ENCODE measurements around the gene AHRR. TPM values are rescaled to one million over a fixed set of nuclear protein-coding genes. Genes with fewer than 3 reads are reported as not detected.
A peak's percentile ranks its signal among the peaks of the same experiment; 100 is the strongest.

AHRR gene
- total RNA-seq, 1 donor from 2014 or later, result 11.3 TPM

DNA sequence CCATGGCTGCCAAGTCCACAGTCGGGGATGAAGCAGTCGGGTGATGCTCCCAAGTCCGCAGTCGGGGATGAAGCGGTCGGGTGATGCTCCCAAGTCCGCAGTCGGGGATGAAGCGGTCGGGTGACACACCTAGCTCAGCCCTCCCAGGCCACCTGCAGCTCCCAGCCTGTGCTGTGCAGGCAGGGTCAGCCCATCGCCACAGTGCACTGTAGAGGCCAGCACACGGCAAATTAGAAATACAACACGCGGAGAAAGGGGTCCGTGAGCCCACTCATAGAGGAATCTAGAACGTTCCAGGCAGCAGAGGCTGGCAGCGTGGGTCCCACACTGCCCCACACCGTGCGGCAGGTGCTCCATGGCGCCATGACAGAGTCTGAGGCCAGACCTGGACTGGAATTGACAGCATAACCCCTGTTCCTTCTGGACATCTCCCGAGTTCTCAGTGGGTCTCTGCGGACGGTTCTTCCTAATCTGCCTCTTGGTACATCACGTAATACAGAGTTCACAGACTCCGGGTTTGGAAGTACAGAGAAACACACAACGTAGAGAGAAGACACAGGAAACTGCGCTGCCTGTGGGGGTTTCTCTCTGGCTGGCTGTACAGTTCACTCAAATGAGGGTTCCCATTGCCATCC is 113.8 kb downstream of the AHRR start:
- H3K27me3 ChIP-seq, result no peaks in the 10 kb centered on the region
- H3K27ac ChIP-seq, result no peak overlapping the region
- H3K9me3 ChIP-seq, result no peaks in the 10 kb centered on the region
- ATAC-seq, result no peak
- no peaks in the 10 kb centered on the region for H3K36me3 ChIP-seq
- intact Hi-C loops (cut with DNase I), result loop anchor here (10.0 kb wide), 1 partner anchor 120 kb away; no protein-coding TSS in a partner anchor
- H3K4me1 ChIP-seq, result no peaks in the 10 kb centered on the region
- peak; percentile 58 for DNase-seq
- TF ChIP-seq, protein P1, sequence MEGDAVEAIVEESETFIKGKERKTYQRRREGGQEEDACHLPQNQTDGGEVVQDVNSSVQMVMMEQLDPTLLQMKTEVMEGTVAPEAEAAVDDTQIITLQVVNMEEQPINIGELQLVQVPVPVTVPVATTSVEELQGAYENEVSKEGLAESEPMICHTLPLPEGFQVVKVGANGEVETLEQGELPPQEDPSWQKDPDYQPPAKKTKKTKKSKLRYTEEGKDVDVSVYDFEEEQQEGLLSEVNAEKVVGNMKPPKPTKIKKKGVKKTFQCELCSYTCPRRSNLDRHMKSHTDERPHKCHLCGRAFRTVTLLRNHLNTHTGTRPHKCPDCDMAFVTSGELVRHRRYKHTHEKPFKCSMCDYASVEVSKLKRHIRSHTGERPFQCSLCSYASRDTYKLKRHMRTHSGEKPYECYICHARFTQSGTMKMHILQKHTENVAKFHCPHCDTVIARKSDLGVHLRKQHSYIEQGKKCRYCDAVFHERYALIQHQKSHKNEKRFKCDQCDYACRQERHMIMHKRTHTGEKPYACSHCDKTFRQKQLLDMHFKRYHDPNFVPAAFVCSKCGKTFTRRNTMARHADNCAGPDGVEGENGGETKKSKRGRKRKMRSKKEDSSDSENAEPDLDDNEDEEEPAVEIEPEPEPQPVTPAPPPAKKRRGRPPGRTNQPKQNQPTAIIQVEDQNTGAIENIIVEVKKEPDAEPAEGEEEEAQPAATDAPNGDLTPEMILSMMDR (IDR thresholded peaks at IDR 0.05), result no peak
- H3K4me3 ChIP-seq, result no peak overlapping the region

- no peaks in the 10 kb centered on the region for H3K9me3 ChIP-seq
- H3K36me3 ChIP-seq, result no peaks in the 10 kb centered on the region
- H3K27ac ChIP-seq, result no peak overlapping the region
- TF ChIP-seq, protein P1 (IDR thresholded peaks at IDR 0.05), result peak; percentile 24
- ATAC-seq (no peak), DNase-seq (peak; percentile 53)
- no peak overlapping the region for H3K4me3 ChIP-seq
- no peaks in the 10 kb centered on the region for H3K27me3 ChIP-seq
- H3K4me1 ChIP-seq, result no peaks in the 10 kb centered on the region
- intact Hi-C loops (cut with DNase I), result loop anchor here (10.0 kb wide), 1 partner anchor 121 kb away; no protein-coding TSS in a partner anchor
These were observed 114.6 kb downstream of the AHRR start for GRCh38 chr5:435961-436640.

DNA sequence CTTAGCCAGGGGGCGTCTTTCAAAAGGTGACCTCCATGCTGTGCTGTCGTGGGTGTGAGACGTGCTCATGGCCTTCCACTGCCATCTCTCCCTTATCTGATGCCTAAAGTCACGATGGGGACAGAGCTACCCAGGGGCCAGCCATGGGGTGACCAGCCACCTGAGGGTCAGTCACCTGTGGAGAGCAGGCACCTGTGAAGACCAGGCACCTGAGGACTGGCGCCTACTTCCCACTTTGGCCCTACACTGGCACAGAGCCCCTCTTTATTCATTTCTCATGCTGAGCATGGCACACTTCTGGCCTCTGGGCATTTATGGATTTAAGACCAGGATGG is 115.1 kb downstream of the AHRR start:
- no peak for DNase-seq
- intact Hi-C loops (cut with DNase I), result loop anchor here (10.0 kb wide), 1 partner anchor 122 kb away; no protein-coding TSS in a partner anchor
- no peak overlapping the region for H3K27ac ChIP-seq
- TF ChIP-seq, protein P1 (IDR thresholded peaks at IDR 0.05), result peak; percentile 2
- no peaks in the 10 kb centered on the region for H3K27me3 ChIP-seq
- no peak overlapping the region for H3K4me3 ChIP-seq
- no peaks in the 10 kb centered on the region for H3K36me3 ChIP-seq
- no peaks in the 10 kb centered on the region for H3K9me3 ChIP-seq
- H3K4me1 ChIP-seq, result no peaks in the 10 kb centered on the region
- ATAC-seq, result no peak

- H3K4me1 ChIP-seq, result peaks cover 7% of the 10 kb centered on the region
- intact Hi-C loops (cut with DNase I), result loop anchor here (10.0 kb wide), 1 partner anchor 123 kb away; no protein-coding TSS in a partner anchor
- DNase-seq, result peak; percentile 52
- no peak overlapping the region for H3K27ac ChIP-seq
- TF ChIP-seq, protein P1 (IDR thresholded peaks at IDR 0.05), result no peak
- no peaks in the 10 kb centered on the region for H3K9me3 ChIP-seq
- H3K4me3 ChIP-seq, result no peak overlapping the region
- H3K36me3 ChIP-seq, result no peaks in the 10 kb centered on the region
- no peak for ATAC-seq
- H3K27me3 ChIP-seq, result no peaks in the 10 kb centered on the region
These were observed 115.8 kb downstream of the AHRR start for GRCh38 chr5:437281-437771.

- intact Hi-C loops (cut with DNase I), result loop anchor here (10.0 kb wide), 1 partner anchor 124 kb away; no protein-coding TSS in a partner anchor
- no peak overlapping the region for H3K4me3 ChIP-seq
- no peaks in the 10 kb centered on the region for H3K27me3 ChIP-seq
- peaks cover 9% of the 10 kb centered on the region for H3K4me1 ChIP-seq
- no peaks in the 10 kb centered on the region for H3K9me3 ChIP-seq
- H3K27ac ChIP-seq, result no peak overlapping the region
- H3K36me3 ChIP-seq, result no peaks in the 10 kb centered on the region
- TF ChIP-seq, protein P1 (IDR thresholded peaks at IDR 0.05), result no peak
- DNase-seq (no peak), ATAC-seq (no peak)
These were observed 117.0 kb downstream of the AHRR start for GRCh38 chr5:438481-438981.

All from upper lobe of right lung (tissue), 1 donor.